NCI-H1694 treated with DMSO at 0.1 percent for 48 hours (cell line): ENCODE data around the gene COL18A1.

Source experiments
- DNase-seq: peaks from one replicate; lab custom pipeline; 2025; lab: John Stamatoyannopoulos, UW

COL18A1 gene

GRCh38 chr21:45401916-45402900 is 2.8 kb upstream of the COL18A1 start:
- no peak for DNase-seq

DNA sequence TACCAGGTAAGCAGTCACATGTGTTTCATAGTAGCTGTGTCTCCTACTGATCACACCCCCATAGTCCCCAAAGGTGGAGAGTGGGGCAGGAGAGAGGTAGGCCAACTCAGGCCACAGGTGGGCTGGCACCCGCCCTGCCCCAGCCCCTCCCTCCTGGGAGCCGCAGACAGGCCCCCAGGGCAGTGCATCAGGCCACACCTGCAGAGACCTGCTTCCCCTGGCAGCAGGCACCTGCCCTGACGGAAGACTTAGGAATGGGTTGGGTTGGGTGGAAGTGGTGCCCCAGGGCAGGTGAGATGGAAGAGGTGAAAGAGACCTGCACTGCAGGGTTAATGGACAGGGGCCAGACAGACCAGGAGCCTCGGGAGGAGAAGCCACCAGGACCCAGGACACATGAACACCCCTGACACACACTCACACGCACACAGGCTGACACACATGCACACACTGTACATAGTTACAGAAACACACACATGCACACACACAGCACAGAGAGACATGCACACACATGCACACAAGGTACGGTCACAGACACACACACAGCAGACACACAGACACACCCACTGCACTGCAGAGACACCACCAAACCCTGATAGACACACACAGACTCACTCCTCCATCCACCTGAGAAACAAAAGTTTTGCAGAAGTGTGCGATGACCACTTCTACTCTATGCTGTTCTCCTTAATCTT is 1.7 kb upstream of the COL18A1 start:
- no peak for DNase-seq

- DNase-seq = no peak
Measured at GRCh38 chr21:45403825-45404729, 888 bp upstream of the COL18A1 start.

GRCh38 chr21:45405271-45405818 is 380 bp downstream of the COL18A1 start:
- no peak for DNase-seq

DNA sequence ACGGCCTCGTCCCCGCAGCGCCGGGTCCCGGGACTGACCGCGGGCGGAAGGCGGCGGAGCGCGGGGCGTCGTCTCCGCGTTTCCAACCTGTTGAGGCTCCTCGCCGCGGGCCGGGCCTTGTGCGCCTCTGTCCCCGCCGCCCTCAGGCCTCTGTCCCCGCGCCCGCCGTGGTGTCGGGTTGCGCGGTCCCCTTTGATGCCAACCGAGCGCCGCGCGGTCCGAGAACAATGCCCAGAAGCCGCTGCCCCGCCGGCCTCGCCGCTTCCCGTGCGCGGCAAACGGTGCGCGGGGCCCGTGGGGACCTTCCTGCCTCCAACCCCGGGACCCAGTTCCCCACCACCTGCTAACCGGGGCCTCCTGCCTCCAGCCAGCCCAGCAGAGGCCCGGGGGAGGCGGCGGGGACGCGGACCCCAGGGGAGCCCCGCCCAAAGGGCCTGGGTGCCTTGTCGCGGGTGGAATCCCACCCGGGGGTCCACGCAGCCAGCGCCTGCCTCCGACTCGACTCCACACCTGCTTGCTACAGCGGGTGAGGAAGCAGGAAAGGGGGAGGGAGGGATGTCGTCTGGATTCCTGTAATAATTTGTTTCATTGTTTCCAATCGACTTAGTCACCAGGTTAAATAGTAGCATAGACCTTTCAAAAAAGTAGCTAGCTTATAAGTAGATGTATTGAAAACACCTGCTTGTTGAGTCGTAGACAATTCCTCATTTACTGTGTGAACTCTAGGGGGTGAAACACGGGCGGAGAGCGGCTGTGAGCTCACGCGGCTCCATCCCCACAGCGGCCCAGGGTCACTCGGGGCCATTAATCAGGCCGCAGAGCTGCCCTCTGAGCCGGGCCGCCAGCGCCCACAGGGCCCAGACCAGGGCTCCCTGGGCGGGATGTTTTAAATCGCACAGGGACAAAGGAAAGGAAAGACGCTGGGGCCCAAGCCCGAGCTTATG is 1.1 kb downstream of the COL18A1 start:
- no peak for DNase-seq

GRCh38 chr21:45406801-45407628 is 2.0 kb downstream of the COL18A1 start:
- DNase-seq = no peak

- no peak for DNase-seq
Measured at GRCh38 chr21:45407629-45408247, 2.8 kb downstream of the COL18A1 start.

DNA sequence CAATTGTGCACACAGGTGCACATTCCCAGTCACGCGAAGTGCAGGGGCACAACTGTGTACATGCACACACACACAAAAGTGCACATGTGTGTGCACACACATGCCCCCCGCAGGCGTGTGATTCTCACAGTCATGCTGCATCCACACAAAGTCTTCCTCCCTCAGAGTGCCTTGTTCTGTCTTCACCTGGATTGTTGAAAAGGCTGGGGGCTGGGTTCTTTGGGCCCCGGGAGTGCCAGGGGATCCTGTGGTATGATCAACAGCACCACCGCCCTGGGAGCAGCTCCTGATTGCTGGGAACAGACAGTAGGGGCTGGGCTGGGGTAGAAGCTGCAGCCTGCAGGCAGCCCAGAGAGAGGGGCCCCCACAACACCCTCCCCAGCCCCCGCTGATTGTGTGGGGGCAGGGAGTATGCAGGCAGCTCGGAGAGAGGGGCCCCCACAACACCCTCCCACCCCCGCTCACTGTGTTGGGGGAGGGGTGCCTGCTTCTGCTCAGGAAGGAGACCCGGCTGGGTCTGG is 3.4 kb downstream of the COL18A1 start:
- DNase-seq = no peak

DNA sequence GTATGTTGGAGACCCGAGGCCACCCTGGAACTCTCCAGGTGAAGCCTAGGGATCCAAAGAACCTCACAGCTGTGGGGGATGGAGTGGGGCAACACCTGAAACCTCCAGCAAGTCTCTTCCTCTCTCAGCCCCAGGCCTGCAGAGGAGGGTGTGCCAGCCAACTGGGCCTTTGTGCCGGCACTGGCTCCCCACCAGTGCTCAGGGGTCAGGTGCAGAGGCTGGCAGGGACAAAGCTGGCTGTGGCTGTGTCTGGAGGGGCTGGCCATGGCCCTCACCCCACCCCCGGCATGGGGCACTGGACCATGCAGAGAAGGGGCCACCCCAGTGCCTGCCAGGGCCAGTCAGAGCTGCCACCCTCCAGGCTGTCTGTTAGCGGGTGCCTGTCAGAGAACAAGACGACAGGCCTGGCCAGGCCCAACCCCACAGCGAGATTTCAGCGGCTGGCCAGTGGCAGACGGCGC is 3.9 kb downstream of the COL18A1 start:
- no peak for DNase-seq

GRCh38 chr21:45409466-45410150 is 4.6 kb downstream of the COL18A1 start:
- DNase-seq = no peak

- DNase-seq = no peak
Measured at GRCh38 chr21:45410151-45410864, 5.3 kb downstream of the COL18A1 start.

GRCh38 chr21:45410865-45411809 is 6.2 kb downstream of the COL18A1 start:
- no peak for DNase-seq

DNA sequence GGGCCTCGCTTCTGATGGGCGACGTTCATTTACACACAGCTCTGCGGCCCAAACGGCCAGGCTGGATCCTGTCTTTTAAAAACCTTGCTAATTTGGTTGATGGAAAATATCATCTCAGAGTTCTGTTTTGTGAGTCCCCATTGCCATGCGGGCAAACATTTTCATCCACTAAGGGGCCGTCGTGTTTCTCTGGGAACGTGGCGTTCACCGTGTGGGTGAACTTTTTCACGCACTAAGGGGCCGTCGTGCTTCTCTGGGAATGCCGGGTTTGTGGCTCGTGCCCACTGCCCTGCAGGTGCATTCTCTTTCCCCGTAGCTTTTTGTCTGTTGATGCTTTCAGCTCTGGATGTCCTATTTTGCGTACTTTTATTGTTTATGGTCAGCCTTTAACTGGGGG is 6.8 kb downstream of the COL18A1 start:
- DNase-seq = no peak

DNA sequence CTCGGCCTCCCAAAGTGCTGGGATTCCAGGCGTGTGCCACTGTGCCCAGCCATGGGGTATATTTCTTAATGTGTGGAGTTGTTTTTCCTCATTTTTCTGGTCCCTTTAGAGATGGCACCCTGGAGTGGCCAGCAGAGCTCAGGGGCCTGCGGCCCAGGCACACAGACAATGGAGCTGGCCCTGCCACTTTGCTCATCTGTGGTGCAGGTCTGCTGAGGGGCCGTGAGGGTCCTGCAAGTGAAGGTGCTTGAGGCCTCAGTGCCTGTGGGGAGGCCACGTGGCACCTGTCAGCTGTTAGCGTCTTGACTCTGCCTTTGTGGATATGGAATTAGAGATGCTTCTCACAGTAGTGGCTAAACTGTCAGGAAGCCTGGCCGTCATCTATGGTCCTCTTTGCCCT is 7.5 kb downstream of the COL18A1 start:
- no peak for DNase-seq

GRCh38 chr21:45412909-45413611 is 8.1 kb downstream of the COL18A1 start:
- DNase-seq = no peak

DNA sequence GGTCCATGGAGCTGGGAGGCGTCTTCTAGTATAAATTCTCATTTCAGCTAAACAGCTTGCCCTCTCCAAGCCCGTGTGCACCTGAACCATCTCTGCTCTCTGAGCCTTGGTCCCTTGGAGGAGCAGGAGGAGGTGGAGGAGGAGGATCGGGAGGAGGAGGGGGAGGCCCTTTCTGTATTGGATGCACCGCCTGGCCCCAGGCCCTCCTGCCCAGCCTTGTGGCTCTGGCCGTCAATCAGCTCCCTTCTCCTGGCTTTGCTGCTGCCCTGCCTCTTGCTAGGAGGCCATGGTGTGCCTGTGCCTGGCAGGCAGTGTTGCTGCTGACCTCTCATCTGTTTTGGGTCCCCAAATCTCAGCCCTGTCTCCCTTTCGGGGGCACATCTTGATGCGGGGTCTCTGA is 9.0 kb downstream of the COL18A1 start:
- no peak for DNase-seq
